ENCODE measurements around the gene HPGDS. TPM values are rescaled to one million over a fixed set of nuclear protein-coding genes. Genes with fewer than 3 reads are reported as not detected.

The HPGDS gene
- total RNA-seq, 1 experiment from 2014 or later, result not detected

- Mint-ChIP-seq H3K4me1 (no peaks in the 10 kb centered on the region), H3K27ac (no peak overlapping the region), H3K9me3 (no peaks in the 10 kb centered on the region), H3K4me3 (no peak overlapping the region), H3K36me3 (no peaks in the 10 kb centered on the region), H3K27me3 (ENCODE audit: low read depth) (no peaks in the 10 kb centered on the region)
- CTCF ChIA-PET, result no interaction called here
- DNase-seq (ENCODE audit: low spot score), result no peak
- TF ChIP-seq MXD4 (CRISPR knock-in tag; IDR thresholded peaks at IDR 0.05; ENCODE audit: borderline replicate concordance), result no peak
- POLR2A ChIA-PET, result no interaction called here
- no peak for ATAC-seq
These were observed 26.4 kb upstream of the HPGDS start for GRCh38 chr4:94369046-94369445.

- H3K36me3 Mint-ChIP-seq, result no peaks in the 10 kb centered on the region
- ChIA-PET CTCF (no interaction called here), POLR2A (no interaction called here)
- no peaks in the 10 kb centered on the region for H3K27me3 Mint-ChIP-seq (ENCODE audit: low read depth)
- H3K9me3 Mint-ChIP-seq, result no peaks in the 10 kb centered on the region
- H3K4me3 Mint-ChIP-seq, result no peak overlapping the region
- DNase-seq (ENCODE audit: low spot score), result no peak
- no peak overlapping the region for H3K27ac Mint-ChIP-seq
- TF ChIP-seq CREM (CRISPR knock-in tag; IDR thresholded peaks at IDR 0.05), result no peak
- TF ChIP-seq E2F5 (CRISPR knock-in tag; IDR thresholded peaks at IDR 0.05), result no peak
- TF ChIP-seq ESRRA (CRISPR knock-in tag; IDR thresholded peaks at IDR 0.05; ENCODE audit: borderline replicate concordance), result no peak
- TF ChIP-seq MYBL2 (CRISPR knock-in tag; IDR thresholded peaks at IDR 0.05), result no peak
- ATAC-seq, result no peak
- H3K4me1 Mint-ChIP-seq, result peaks cover 3% of the 10 kb centered on the region
These were observed 25.8 kb upstream of the HPGDS start for GRCh38 chr4:94368459-94368858.

- TF ChIP-seq RELA (CRISPR knock-in tag; IDR thresholded peaks at IDR 0.05; ENCODE audit: borderline replicate concordance), result no peak
- TF ChIP-seq PREB (CRISPR knock-in tag; IDR thresholded peaks at IDR 0.05; ENCODE audit: borderline replicate concordance), result no peak
- TF ChIP-seq CREM (CRISPR knock-in tag; IDR thresholded peaks at IDR 0.05), result no peak
- TF ChIP-seq MXD4 (CRISPR knock-in tag; IDR thresholded peaks at IDR 0.05; ENCODE audit: borderline replicate concordance), result no peak
- TF ChIP-seq ATF1 (CRISPR knock-in tag; IDR thresholded peaks at IDR 0.05), result no peak
- no peak for TF ChIP-seq KAT7 (CRISPR knock-in tag; IDR thresholded peaks at IDR 0.05; ENCODE audit: borderline replicate concordance)
- no peak for TF ChIP-seq ZSCAN18 (CRISPR knock-in tag; IDR thresholded peaks at IDR 0.05)
- TF ChIP-seq ZNF219 (CRISPR knock-in tag; IDR thresholded peaks at IDR 0.05; ENCODE audit: borderline replicate concordance), result no peak
- no peak for TF ChIP-seq FOXP4 (CRISPR knock-in tag; IDR thresholded peaks at IDR 0.05)
- no peak for TF ChIP-seq ETV6 (CRISPR knock-in tag; IDR thresholded peaks at IDR 0.05)
- TF ChIP-seq ZNF425 (CRISPR knock-in tag; conservative IDR thresholded peaks at IDR 0.05), result no peak
- Mint-ChIP-seq H3K36me3 (no peaks in the 10 kb centered on the region), H3K27me3 (ENCODE audit: low read depth) (no peaks in the 10 kb centered on the region), H3K4me3 (no peak overlapping the region), H3K9me3 (no peaks in the 10 kb centered on the region), H3K4me1 (peaks cover 5% of the 10 kb centered on the region), H3K27ac (no peak overlapping the region)
- POLR2A ChIA-PET, result no interaction called here
- CTCF ChIA-PET, result no interaction called here
- ATAC-seq (no peak), DNase-seq (ENCODE audit: low spot score) (no peak)
These were observed 22.7 kb upstream of the HPGDS start for GRCh38 chr4:94365304-94365703.
